Activated naive CD8-positive, alpha-beta T cell treated with anti-CD3 and anti-CD28 coated beads, Interleukin-2, amount 50 U/mL, for 24 hours (primary cell): ENCODE results near the gene MTUS2.

ENCODE experiments used
- ATAC-seq: fragments of 150-1000 bp; cut with Tn5 transposase; one replicate; pipeline ENCODE4 v1.10.0; 2021
- DNase-seq: peaks from one replicate; pipeline ENCODE4 v3.0.0; 2021
- H3K27ac Mint-ChIP-seq: one replicate; pipeline ENCODE4 v1.8.0; 2021; ENCODE audit warnings: mild to moderate bottlenecking, mixed read lengths
- H3K27me3 Mint-ChIP-seq: one replicate; pipeline ENCODE4 v1.8.0; 2021; ENCODE audit warnings: mixed read lengths
- H3K36me3 Mint-ChIP-seq: one replicate; pipeline ENCODE4 v1.8.0; 2021; ENCODE audit warnings: low read depth, mixed read lengths
- H3K4me1 Mint-ChIP-seq: one replicate; pipeline ENCODE4 v1.8.0; 2021; ENCODE audit warnings: mixed read lengths
- H3K4me3 Mint-ChIP-seq: one replicate; pipeline ENCODE4 v1.8.0; 2021; ENCODE audit warnings: mild to moderate bottlenecking, moderate library complexity, mixed read lengths
- H3K9me3 Mint-ChIP-seq: one replicate; pipeline ENCODE4 v1.8.0; 2021; ENCODE audit warnings: mixed read lengths

The MTUS2 gene

DNA sequence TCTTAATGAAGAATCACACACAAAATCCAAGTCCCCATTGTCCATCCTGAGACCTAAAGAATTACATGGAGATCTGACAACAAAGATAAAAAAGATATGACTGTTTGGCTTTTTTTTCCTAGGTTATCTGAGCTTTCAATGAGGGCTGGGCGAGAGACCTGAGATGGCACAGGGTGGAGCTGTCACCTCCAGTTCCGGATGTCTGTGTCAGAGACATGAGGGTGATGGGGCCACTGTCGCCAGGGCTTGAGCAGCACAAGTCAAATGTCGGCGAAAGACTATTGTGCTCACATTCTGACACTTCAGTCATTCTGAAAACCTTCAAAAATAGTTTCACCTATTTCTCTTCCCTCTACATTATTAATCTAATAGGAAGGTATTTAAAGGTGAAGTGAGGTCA, 709.6 kb downstream of the MTUS2 start:
- ATAC-seq (no peak), DNase-seq (no peak)
- Mint-ChIP-seq H3K9me3 (no peaks in the 10 kb centered on the region), H3K4me3 (no peak overlapping the region), H3K4me1 (no peaks in the 10 kb centered on the region), H3K36me3 (peaks cover 70% of the 10 kb centered on the region), H3K27ac (no peak overlapping the region), H3K27me3 (no peaks in the 10 kb centered on the region)

DNA sequence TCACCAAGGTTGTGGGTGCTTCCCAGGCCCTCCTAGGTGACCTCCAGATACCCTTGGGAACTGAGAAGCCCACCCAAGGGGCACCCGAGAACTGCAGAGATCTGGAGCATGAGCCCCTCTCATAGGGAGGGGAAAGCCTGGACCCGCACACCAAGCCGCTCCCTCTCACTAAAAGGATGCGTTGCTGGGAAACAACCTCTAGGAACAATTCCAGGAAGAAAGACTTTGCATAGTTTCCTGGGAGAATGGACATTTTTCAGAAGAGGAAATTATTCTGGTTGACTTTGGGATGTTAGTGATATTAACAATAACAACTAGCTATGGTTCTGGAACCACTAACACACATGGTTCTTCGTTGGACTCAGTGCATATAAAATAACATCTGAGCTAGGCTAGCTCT, 710.8 kb downstream of the MTUS2 start:
- Mint-ChIP-seq H3K27me3 (no peaks in the 10 kb centered on the region), H3K4me1 (no peaks in the 10 kb centered on the region), H3K27ac (no peak overlapping the region), H3K9me3 (no peaks in the 10 kb centered on the region), H3K4me3 (no peak overlapping the region), H3K36me3 (peaks cover 74% of the 10 kb centered on the region)
- DNase-seq (no peak), ATAC-seq (no peak)

DNA sequence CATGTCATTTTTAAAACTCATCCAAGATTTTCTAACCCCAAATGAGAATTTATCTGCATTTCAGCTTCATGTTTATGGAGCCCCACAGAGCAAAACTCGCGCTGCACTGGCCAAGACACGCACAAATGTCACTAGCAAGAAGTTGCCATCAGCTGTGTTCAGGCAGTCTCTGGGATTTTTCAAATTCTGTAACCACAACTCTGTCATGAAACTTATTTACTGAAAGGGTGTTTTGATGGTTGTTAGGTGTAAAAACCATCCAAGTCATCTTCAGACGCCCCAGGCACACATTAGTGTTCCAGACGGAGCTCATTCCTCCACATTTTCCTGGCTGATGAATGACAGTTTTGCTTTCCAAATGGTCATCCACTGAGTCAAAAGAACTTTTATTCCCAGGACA, 712.0 kb downstream of the MTUS2 start:
- DNase-seq: no peak
- Mint-ChIP-seq H3K4me1 (no peaks in the 10 kb centered on the region), H3K27ac (no peak overlapping the region), H3K27me3 (no peaks in the 10 kb centered on the region), H3K36me3 (peaks cover 72% of the 10 kb centered on the region), H3K4me3 (no peak overlapping the region), H3K9me3 (no peaks in the 10 kb centered on the region)
- no peak for ATAC-seq

DNA sequence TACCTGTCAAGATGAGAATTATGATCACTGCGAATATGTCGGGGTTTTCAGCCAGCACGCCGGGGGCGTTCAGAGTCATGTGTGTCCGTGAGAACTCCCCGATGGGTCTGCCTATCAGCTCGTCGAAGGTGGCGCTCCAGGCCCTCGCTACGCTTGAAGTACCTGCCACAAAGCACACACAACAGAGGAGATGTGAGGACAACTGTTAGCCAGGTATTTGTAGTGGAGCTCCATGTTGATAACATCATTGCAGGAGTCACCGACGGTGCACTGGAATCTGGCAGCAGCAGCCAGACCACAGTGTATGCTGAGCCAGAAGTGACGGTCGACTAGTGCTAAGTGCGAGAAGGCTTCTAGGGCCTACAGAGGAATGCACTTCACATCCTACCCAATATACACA, 712.7 kb downstream of the MTUS2 start:
- Mint-ChIP-seq H3K27me3 (no peaks in the 10 kb centered on the region), H3K36me3 (peaks cover 74% of the 10 kb centered on the region)
- ATAC-seq: no peak

DNA sequence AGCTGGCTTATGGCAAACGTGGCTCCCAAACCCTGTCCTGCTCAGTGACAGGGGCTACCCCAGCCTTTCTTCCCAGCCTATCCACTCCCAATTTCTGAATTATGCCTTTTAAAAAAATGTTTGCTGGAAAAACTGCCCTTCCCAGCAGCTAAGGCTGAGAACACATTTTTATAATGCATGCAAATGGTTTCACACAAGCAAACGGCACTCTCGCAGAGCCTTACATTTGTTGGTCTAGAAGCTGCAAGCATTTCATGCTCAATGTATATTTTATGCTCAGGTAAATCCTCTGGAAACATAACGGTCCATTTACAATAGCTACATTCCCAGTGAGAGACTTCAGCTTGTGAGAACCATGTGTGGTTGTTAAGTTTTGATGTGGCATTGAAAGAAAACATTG, 713.9 kb downstream of the MTUS2 start:
- Mint-ChIP-seq H3K36me3 (peaks cover 73% of the 10 kb centered on the region), H3K4me1 (peaks cover 3% of the 10 kb centered on the region), H3K27ac (no peak overlapping the region), H3K9me3 (no peaks in the 10 kb centered on the region), H3K4me3 (no peak overlapping the region), H3K27me3 (no peaks in the 10 kb centered on the region)
- DNase-seq: no peak
- no peak for ATAC-seq

More for the DNA sequence above, 712.7 kb downstream of the MTUS2 start:
- DNase-seq: no peak
- H3K9me3 Mint-ChIP-seq: no peaks in the 10 kb centered on the region
- H3K27ac Mint-ChIP-seq: no peak overlapping the region
- H3K4me1 Mint-ChIP-seq: peaks cover under 1% of the 10 kb centered on the region
- H3K4me3 Mint-ChIP-seq: no peak overlapping the region

DNA sequence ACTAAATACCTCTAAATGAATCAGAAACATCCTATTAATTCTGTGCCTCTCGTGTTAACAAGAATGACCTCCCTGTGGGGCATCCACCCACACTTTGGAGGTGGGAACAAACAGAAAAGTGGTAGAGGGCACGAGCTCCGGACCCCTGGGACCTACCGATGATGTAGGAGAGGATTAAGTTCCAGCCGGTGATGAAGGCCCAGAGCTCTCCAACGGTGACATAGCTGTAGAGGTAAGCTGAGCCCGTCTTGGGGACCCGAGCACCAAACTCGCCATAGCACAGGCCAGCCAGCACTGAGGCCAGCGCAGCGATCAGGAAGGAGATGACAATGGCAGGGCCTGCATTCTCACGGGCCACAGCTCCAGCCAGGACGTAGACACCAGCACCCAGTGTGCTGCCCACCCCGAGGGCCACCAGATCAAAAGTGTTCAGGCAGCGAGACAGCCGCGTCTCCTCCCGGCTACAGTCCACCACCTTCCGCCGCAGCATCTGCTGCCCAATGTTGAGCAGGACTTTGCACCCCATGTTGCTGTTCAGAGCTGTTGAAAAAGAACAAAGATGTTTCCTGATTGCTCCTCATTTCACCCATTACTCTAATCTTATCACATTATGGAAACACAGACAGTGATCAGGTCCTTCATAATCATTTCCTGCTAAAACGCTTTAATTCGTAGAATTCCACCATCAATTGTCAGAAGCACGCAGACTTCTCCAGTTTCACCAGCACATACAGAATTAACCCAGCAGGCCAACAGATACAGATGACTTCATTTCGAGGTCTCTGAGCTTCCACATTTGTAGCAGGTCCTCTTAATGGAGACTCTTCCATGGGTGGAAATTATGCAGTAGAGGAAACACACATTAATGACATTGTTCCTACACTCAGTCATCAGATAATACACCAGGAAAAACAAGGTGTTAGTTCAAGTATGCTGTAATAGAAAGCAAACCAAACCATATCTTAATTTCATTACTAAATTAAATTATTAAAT, 715.8 kb downstream of the MTUS2 start:
- Mint-ChIP-seq H3K4me3 (no peak overlapping the region), H3K27ac (no peak overlapping the region)

DNA sequence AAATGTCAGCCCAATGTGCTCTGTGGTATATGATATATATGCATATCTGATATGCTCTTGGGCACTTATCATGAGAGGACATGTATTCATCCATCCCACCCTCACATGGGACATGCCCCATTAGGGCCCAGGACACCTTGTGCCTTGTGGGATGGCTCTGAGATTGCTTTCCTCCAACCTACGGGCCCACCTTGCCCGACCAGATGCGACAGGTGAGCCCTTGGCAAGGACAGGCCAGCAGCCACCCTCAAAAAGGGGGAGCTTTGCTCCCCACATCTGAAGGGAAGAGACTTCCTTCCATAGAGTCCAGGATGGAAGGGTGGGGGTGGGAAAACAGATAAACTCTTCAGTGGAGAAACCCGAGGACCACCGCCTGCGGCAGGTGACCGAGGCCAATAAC, 716.7 kb downstream of the MTUS2 start:
- no peaks in the 10 kb centered on the region for H3K9me3 Mint-ChIP-seq
- no peak overlapping the region for H3K27ac Mint-ChIP-seq
- no peak for ATAC-seq
- no peak for DNase-seq
- H3K27me3 Mint-ChIP-seq: no peaks in the 10 kb centered on the region
- no peak overlapping the region for H3K4me3 Mint-ChIP-seq
- peaks cover 66% of the 10 kb centered on the region for H3K36me3 Mint-ChIP-seq
- peaks cover 19% of the 10 kb centered on the region for H3K4me1 Mint-ChIP-seq

More for the DNA sequence above, 715.8 kb downstream of the MTUS2 start:
- no peaks in the 10 kb centered on the region for H3K27me3 Mint-ChIP-seq
- ATAC-seq: no peak
- peaks cover 11% of the 10 kb centered on the region for H3K4me1 Mint-ChIP-seq
- no peaks in the 10 kb centered on the region for H3K9me3 Mint-ChIP-seq
- H3K36me3 Mint-ChIP-seq: peaks cover 66% of the 10 kb centered on the region
- no peak for DNase-seq

DNA sequence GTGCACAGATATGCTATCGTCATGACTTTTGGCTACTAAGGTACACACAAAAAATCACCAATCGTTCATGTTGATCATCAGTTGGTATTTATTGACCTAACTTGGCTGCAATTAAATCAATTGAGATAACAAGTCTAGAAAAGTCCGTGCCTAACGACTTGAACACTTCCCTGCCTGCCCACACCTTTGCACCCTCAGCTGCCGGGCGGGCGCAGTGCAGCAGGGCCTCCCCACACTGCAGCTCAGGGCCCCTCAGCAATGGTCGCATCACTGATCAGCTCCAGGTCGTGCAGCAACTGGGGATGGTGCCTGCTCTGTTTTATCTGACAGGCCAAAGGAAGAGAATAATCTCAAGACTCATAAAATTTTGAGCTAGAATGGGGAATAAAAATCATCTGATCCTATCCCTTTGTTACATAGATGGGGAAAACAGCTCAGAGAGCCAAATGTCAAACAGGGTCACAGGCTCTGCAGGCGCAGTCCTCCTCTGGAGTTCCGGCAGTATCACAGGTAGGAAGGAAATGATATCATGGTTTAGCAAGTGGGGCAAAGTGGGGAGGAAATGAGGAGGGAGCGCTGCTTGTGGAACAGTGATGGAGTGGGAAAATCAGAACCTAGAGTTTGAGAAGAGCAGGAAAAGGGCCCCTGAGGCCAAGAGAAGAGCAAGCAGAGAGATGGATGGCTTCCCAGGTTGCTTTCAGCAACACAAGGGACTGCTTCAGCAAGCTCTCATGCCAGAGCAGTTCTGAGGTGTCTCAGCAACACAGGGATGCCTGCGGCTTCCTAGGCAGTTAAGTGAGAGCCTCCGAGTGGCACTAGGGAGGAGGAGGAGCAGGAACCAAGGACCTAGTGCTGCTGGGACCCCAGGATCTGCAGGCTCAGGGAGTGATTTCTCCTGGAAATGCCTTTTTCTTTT, 717.9 kb downstream of the MTUS2 start:
- no peaks in the 10 kb centered on the region for H3K27me3 Mint-ChIP-seq
- no peak overlapping the region for H3K4me3 Mint-ChIP-seq
- H3K27ac Mint-ChIP-seq: no peak overlapping the region
- H3K36me3 Mint-ChIP-seq: peaks cover 58% of the 10 kb centered on the region
- no peaks in the 10 kb centered on the region for H3K9me3 Mint-ChIP-seq
- ATAC-seq (no peak), DNase-seq (no peak)
- peaks cover 30% of the 10 kb centered on the region for H3K4me1 Mint-ChIP-seq

DNA sequence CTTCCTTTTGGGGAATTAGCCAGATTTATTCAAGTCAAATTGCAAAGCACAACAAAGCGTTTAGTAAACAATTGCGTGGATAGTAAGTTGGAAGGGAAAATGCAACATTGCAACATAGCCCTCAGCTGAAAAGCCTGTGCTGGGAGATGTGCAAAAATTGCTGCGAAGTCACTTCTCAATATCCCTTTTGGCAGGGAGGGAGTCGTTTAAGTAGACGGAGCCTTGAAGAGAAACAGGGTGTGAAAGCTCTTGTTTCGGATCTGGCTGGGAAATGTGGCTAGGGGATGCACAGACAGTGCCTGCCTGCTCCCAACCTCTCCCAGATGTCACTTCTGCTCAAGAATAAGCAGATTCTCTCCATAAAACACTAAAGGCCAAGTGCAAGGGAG, 718.5 kb downstream of the MTUS2 start:
- no peaks in the 10 kb centered on the region for H3K9me3 Mint-ChIP-seq
- H3K27ac Mint-ChIP-seq: no peak overlapping the region
- H3K4me1 Mint-ChIP-seq: peaks cover 37% of the 10 kb centered on the region
- no peaks in the 10 kb centered on the region for H3K27me3 Mint-ChIP-seq
- ATAC-seq (no peak), DNase-seq (no peak)
- H3K36me3 Mint-ChIP-seq: peaks cover 56% of the 10 kb centered on the region
- H3K4me3 Mint-ChIP-seq: no peak overlapping the region

DNA sequence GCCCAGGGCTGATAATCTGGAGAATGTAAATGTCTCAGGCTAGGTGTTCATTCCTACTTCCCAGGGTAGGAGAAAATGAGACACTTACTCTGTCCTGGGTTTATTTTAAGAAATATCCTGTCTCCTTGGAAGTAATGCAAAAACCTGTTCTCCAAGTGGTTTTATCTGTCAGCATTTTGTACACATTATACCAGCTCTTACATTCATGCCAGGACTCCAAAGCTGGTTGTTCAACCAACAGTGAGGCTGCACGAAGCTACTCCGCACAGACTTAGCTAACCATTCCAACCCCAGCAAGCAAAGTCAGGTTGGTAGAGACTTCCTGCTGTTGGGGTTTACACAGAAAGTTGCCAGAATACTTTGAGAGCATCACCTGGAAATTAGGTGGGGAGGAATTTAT, 719.7 kb downstream of the MTUS2 start:
- H3K4me3 Mint-ChIP-seq: no peak overlapping the region
- no peak overlapping the region for H3K27ac Mint-ChIP-seq
- H3K36me3 Mint-ChIP-seq: peaks cover 49% of the 10 kb centered on the region
- no peaks in the 10 kb centered on the region for H3K27me3 Mint-ChIP-seq
- ATAC-seq: no peak
- no peaks in the 10 kb centered on the region for H3K9me3 Mint-ChIP-seq
- peaks cover 49% of the 10 kb centered on the region for H3K4me1 Mint-ChIP-seq
- DNase-seq: no peak

DNA sequence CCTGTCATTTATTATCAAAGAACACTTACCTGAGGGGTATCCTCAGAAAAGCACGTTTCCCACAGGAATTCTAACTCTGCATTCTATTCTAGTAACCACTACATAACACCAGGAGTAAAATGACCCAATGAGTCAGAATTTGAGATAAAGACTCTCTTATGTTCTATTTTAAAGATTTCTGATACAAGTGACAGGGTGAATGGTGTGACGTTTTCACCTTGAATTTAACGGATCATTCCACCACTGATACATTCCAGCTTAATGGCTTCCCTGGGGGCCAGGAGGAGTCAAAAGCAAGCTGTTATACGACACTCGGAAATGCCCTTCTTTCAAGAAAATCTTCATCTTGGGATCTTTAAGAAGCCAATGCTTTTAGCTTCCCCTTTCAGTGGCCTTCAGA, 720.2 kb downstream of the MTUS2 start:
- no peak overlapping the region for H3K27ac Mint-ChIP-seq
- H3K27me3 Mint-ChIP-seq: no peaks in the 10 kb centered on the region

DNA sequence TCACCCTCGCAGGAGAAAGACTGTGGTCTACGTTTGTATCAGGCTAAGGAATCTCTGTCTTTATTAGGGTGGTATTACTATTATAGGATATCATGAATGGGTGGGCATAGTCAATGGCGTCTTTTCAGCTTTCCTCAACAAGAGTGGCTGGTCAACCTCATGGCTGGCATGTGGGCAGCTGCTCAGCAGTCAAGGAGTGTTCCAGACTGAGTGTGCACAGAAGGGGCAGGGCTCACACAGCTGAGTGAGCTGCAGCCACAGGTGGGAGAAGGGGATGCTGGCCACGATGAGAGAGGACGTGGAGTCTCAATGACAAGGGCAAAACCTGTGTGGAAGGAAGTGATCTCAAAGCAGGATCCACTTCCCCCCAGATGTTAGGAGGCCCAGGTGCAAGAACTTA, 720.7 kb downstream of the MTUS2 start:
- Mint-ChIP-seq H3K9me3 (no peaks in the 10 kb centered on the region), H3K36me3 (peaks cover 47% of the 10 kb centered on the region), H3K27me3 (no peaks in the 10 kb centered on the region), H3K4me1 (peaks cover 52% of the 10 kb centered on the region), H3K4me3 (no peak overlapping the region), H3K27ac (peak overlapping the region; percentile 62)
- ATAC-seq (no peak), DNase-seq (no peak)

More for the DNA sequence above, 720.2 kb downstream of the MTUS2 start:
- peaks cover 51% of the 10 kb centered on the region for H3K4me1 Mint-ChIP-seq
- peaks cover 49% of the 10 kb centered on the region for H3K36me3 Mint-ChIP-seq
- no peaks in the 10 kb centered on the region for H3K9me3 Mint-ChIP-seq
- DNase-seq (no peak), ATAC-seq (no peak)
- H3K4me3 Mint-ChIP-seq: no peak overlapping the region

DNA sequence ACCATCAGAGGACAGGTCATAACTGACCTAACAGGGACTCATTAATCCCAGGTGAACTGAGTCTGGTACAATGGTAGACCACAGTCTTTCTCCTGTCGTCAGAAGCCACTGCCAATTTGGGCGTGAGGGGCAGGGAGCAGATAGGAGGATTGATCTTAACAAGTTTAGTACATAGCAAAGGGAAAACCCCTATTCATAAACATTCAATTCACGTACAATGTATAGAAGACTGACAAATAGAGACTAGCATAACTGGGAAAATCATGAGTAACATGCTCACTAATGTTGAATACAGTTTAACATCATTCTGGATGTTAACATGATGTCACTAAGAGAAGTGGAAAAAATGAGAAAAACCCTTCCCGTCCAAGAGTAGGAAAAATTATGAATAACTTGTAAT, 721.3 kb downstream of the MTUS2 start:
- DNase-seq (peak; percentile 12), ATAC-seq (peak; percentile 77)
- no peak overlapping the region for H3K4me3 Mint-ChIP-seq
- no peaks in the 10 kb centered on the region for H3K9me3 Mint-ChIP-seq
- peaks cover 53% of the 10 kb centered on the region for H3K4me1 Mint-ChIP-seq
- no peaks in the 10 kb centered on the region for H3K27me3 Mint-ChIP-seq
- peaks cover 45% of the 10 kb centered on the region for H3K36me3 Mint-ChIP-seq
- H3K27ac Mint-ChIP-seq: peak overlapping the region; percentile 62

DNA sequence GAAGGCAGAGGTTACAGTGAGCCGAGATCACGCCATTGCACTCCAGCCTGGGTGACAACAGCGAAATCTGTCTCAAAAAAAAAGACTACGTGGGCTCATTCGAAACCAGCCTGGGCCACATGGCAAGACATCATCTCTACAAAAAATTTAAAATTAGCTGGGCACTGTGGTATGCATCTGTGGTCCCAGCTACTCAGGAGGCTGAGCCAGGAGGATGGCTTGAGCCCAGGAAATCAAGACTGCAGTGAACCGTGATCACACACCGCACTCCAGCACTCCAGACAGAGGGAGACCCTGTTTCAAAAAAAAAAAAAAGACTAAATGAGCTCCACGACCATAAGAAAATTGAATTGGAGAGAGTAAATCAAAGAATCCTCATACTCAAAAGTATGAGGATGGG, 722.2 kb downstream of the MTUS2 start:
- Mint-ChIP-seq H3K4me3 (no peak overlapping the region), H3K4me1 (peaks cover 55% of the 10 kb centered on the region), H3K27ac (peak overlapping the region; percentile 62), H3K9me3 (no peaks in the 10 kb centered on the region), H3K27me3 (no peaks in the 10 kb centered on the region), H3K36me3 (peaks cover 50% of the 10 kb centered on the region)
- DNase-seq (no peak), ATAC-seq (no peak)
